Aorta (tissue), 5 donors: ENCODE results near the gene AGMO. TPM values are rescaled to one million over a fixed set of nuclear protein-coding genes. Genes with fewer than 3 reads are reported as not detected.

ENCODE experiments used
- ATAC-seq: fragments of 200-7000 bp; cut with Tn5 transposase; one replicate; pipeline ENCODE4 v1.9.1; 2022; ENCODE audit warnings: moderate library complexity; ENCODE audit not compliant: low FRiP score
- DNase-seq, 2 donors: peaks; one replicate each; pipeline ENCODE4 v3.0.0-alpha.2; 2020
- H3K27ac ChIP-seq, 2 donors: one replicate each; pipeline ENCODE4 v1.5.1; 2013; ENCODE audit warnings: low read length in 2 of 2, mild to moderate bottlenecking in 2 of 2, moderate library complexity in 2 of 2, control low read depth in 1 of 2, inconsistent platforms in 1 of 2, low read depth in 1 of 2
- H3K27me3 ChIP-seq, 2 donors: one replicate each; pipeline ENCODE4 v1.6.1; 2013; ENCODE audit warnings: control low read depth in 1 of 2, low read length in 1 of 2, mild to moderate bottlenecking in 1 of 2, moderate library complexity in 1 of 2; ENCODE audit not compliant: insufficient read depth in 2 of 2, control insufficient read depth in 1 of 2
- H3K36me3 ChIP-seq, 2 donors: one replicate each; pipeline ENCODE4 v1.6.1; 2013; ENCODE audit warnings: control low read depth in 1 of 2, low read length in 1 of 2, mild to moderate bottlenecking in 1 of 2; ENCODE audit not compliant: insufficient read depth in 2 of 2, control insufficient read depth in 1 of 2
- H3K4me1 ChIP-seq, 2 donors: one replicate each; pipeline ENCODE4 v1.6.1; 2013; ENCODE audit warnings: low read length in 2 of 2, control low read depth in 1 of 2, mild to moderate bottlenecking in 1 of 2, moderate library complexity in 1 of 2; ENCODE audit not compliant: insufficient read depth in 2 of 2, control insufficient read depth in 1 of 2
- H3K4me3 ChIP-seq, 2 donors: one replicate each; pipeline ENCODE4 v1.5.1; 2013; ENCODE audit warnings: low read length in 2 of 2, control low read depth in 1 of 2, mild to moderate bottlenecking in 1 of 2
- H3K9me3 ChIP-seq: one replicate; pipeline ENCODE4 v1.6.1; 2013; ENCODE audit warnings: mild to moderate bottlenecking, low read length; ENCODE audit not compliant: control insufficient read depth
- WGBS, 2 donors: extraction: QIAGEN DNeasy Blood & Tissue Kit; methylation state at CpG; one replicate each; pipeline ENCODE4 v1.1.7; 2013; 5-methylcytosine and 5-hydroxymethylcytosine counted together
- intact Hi-C, 2 donors: fragments of 100-400 bp; cut with DNase I; formaldehyde crosslinking; loops; one replicate each; pipeline versions ENCODE4 v1.14.2 to v1.15.0; 2022
- polyA plus RNA-seq, 2 donors: library from polyadenylated mRNA; stranded (reverse); fragments of 200-250 nt; gene quantifications; one replicate each; pipeline ENCODE4 v1.2.3, GENCODE V29; 2013
- total RNA-seq, 2 donors: library from RNA; stranded (reverse); fragmentation: NEBNext Ultra II Directional; extraction: Animal tissue kit (Norgen Biotek cat#: 25700); gene quantifications; one replicate each; pipeline ENCODE4 v1.2.1, GENCODE V29; 2021
- donor health status: healthy with polysubstance abuse.
- donor health status: Bipolar disorder and iron deficiency.
- donor health status: DM: no; HTN: no; CAD: no.
- donor health status: DM: no; HTN: no; CAD: no.
- donor health status: DM: yes; HTN: yes; CAD: no.

The AGMO gene
- total and polyA plus RNA-seq, 4 donors, result 0.69 to 3.4 (median 1.7) TPM

GRCh38 chr7:15228831-15229230, 333.0 kb downstream of the AGMO start:
- intact Hi-C loops, result no loop called here
- Histone ChIP-seq H3K27me3 (no peaks in the 10 kb centered on the region), H3K27ac (no peak overlapping the region), H3K4me3 (no peak overlapping the region), H3K9me3 (no peaks in the 10 kb centered on the region), H3K36me3 (no peaks in the 10 kb centered on the region), H3K4me1 (no peaks in the 10 kb centered on the region)
- WGBS, 2 donors, result 20 to 26% methylated on average over 3 of the region's 3 CpGs
- DNase-seq (no peak), ATAC-seq (no peak)

- WGBS, 2 donors, result 69 to 76% methylated on average over 1 of the region's 1 CpG
- ATAC-seq (no peak), DNase-seq (no peak)
- no peaks in the 10 kb centered on the region for H3K36me3 ChIP-seq
- H3K4me3 ChIP-seq, result no peak overlapping the region
- no peak overlapping the region for H3K27ac ChIP-seq
- intact Hi-C loops, result no loop called here
- H3K9me3 ChIP-seq, result no peaks in the 10 kb centered on the region
- H3K27me3 ChIP-seq, result no peaks in the 10 kb centered on the region
- no peaks in the 10 kb centered on the region for H3K4me1 ChIP-seq
Measured at GRCh38 chr7:15225981-15226380, 335.8 kb downstream of the AGMO start.

GRCh38 chr7:15219758-15220157, 342.1 kb downstream of the AGMO start:
- 71 to 88% methylated on average over 1 of the region's 1 CpG for WGBS, 2 donors
- intact Hi-C loops, result no loop called here
- no peaks in the 10 kb centered on the region for H3K27me3 ChIP-seq
- ATAC-seq, result no peak
- no peak for DNase-seq
- no peak overlapping the region for H3K27ac ChIP-seq
- H3K36me3 ChIP-seq, result no peaks in the 10 kb centered on the region
- H3K4me1 ChIP-seq, result no peaks in the 10 kb centered on the region
- no peaks in the 10 kb centered on the region for H3K9me3 ChIP-seq
- no peak overlapping the region for H3K4me3 ChIP-seq

GRCh38 chr7:15218261-15218660, 343.6 kb downstream of the AGMO start:
- Histone ChIP-seq H3K4me3 (no peak overlapping the region), H3K27me3 (no peaks in the 10 kb centered on the region), H3K9me3 (no peaks in the 10 kb centered on the region), H3K36me3 (no peaks in the 10 kb centered on the region), H3K27ac (no peak overlapping the region), H3K4me1 (no peaks in the 10 kb centered on the region)
- DNase-seq (no peak), ATAC-seq (no peak)
- intact Hi-C loops, result no loop called here
- 21 to 30% methylated on average over 1 of the region's 1 CpG for WGBS, 2 donors

- intact Hi-C loops, result no loop called here
- H3K27me3 ChIP-seq, result no peaks in the 10 kb centered on the region
- H3K36me3 ChIP-seq, result no peaks in the 10 kb centered on the region
- H3K4me1 ChIP-seq, result no peaks in the 10 kb centered on the region
- WGBS, 2 donors, result 92 to 93% methylated on average over 4 of the region's 4 CpGs
- no peak overlapping the region for H3K4me3 ChIP-seq
- H3K9me3 ChIP-seq, result no peaks in the 10 kb centered on the region
- H3K27ac ChIP-seq, result no peak overlapping the region
- ATAC-seq (no peak), DNase-seq (no peak)
Measured at GRCh38 chr7:15215616-15216015, 346.2 kb downstream of the AGMO start.

GRCh38 chr7:15214976-15215375, 346.8 kb downstream of the AGMO start:
- intact Hi-C loops, result no loop called here
- Histone ChIP-seq H3K36me3 (no peaks in the 10 kb centered on the region), H3K9me3 (no peaks in the 10 kb centered on the region), H3K27me3 (no peaks in the 10 kb centered on the region), H3K4me1 (no peaks in the 10 kb centered on the region), H3K4me3 (no peak overlapping the region), H3K27ac (no peak overlapping the region)
- ATAC-seq (no peak), DNase-seq (no peak)
- 61 to 67% methylated on average over 2 of the region's 2 CpGs for WGBS, 2 donors

GRCh38 chr7:15213093-15213492, 348.7 kb downstream of the AGMO start:
- ATAC-seq, result no peak
- WGBS, 2 donors, result 63 to 72% methylated on average over 2 of the region's 2 CpGs
- DNase-seq, result no peak
- H3K4me3 ChIP-seq, result no peak overlapping the region
- H3K9me3 ChIP-seq, result no peaks in the 10 kb centered on the region
- H3K27ac ChIP-seq, result no peak overlapping the region
- intact Hi-C loops, result no loop called here
- no peaks in the 10 kb centered on the region for H3K27me3 ChIP-seq
- no peaks in the 10 kb centered on the region for H3K36me3 ChIP-seq
- H3K4me1 ChIP-seq, result no peaks in the 10 kb centered on the region

- H3K36me3 ChIP-seq, result no peaks in the 10 kb centered on the region
- 63 to 74% methylated on average over 4 of the region's 4 CpGs for WGBS, 2 donors
- intact Hi-C loops, result no loop called here
Measured at GRCh38 chr7:15209429-15209828, 352.4 kb downstream of the AGMO start.

GRCh38 chr7:15204421-15204820, 357.4 kb downstream of the AGMO start:
- no peak overlapping the region for H3K4me3 ChIP-seq
- DNase-seq (no peak), ATAC-seq (no peak)
- no peaks in the 10 kb centered on the region for H3K9me3 ChIP-seq
- WGBS, 2 donors, result 75 to 76% methylated on average over 2 of the region's 2 CpGs
- no peaks in the 10 kb centered on the region for H3K36me3 ChIP-seq
- H3K4me1 ChIP-seq, result no peaks in the 10 kb centered on the region
- H3K27ac ChIP-seq, result no peak overlapping the region
- intact Hi-C loops, result no loop called here
- no peaks in the 10 kb centered on the region for H3K27me3 ChIP-seq

More at GRCh38 chr7:15209429-15209828, 352.4 kb downstream of the AGMO start:
- H3K9me3 ChIP-seq, result no peaks in the 10 kb centered on the region
- H3K27me3 ChIP-seq, result no peaks in the 10 kb centered on the region
- ATAC-seq, result no peak
- H3K4me1 ChIP-seq, result no peaks in the 10 kb centered on the region
- no peak overlapping the region for H3K27ac ChIP-seq
- no peak for DNase-seq
- no peak overlapping the region for H3K4me3 ChIP-seq
